K562 (cell line): ENCODE results near the gene BBLN. TPM values are rescaled to one million over a fixed set of nuclear protein-coding genes. Genes with fewer than 3 reads are reported as not detected.

Experiments
- ATAC-seq: fragments of 200-7000 bp; cut with Tn5 transposase; 3 replicates; pipeline ENCODE4 v1.9.1; 2020; ENCODE audit warnings: moderate library complexity
- BruUV-seq: library from RNA; stranded (reverse); fragments of 400-500 nt; replicated peaks from 2 replicates; lab custom pipeline; 2021; lab: Mats Ljungman, UMichigan
- CTCF ChIA-PET: fragments of 300-600 bp; formaldehyde crosslinking; extraction: SDS; loops from one replicate; lab custom pipeline; 2021; ENCODE audit warnings: low intra/inter-chr PET ratio; lab: Yijun Ruan, JAX
- POLR2A ChIA-PET: fragments of 300-600, 350-650 bp; sonication (Branson Sonifier 250); formaldehyde crosslinking; extraction: SDS; loops from one replicate; lab custom pipeline; 2021; ENCODE audit warnings: antibody characterized with exemption, inconsistent platforms; lab: Yijun Ruan, JAX
- DNase-seq, 4 experiments: peaks; one replicate each; pipeline versions ENCODE4 v3.0.0 to v3.0.0-alpha.2; 2011 to 2018; ENCODE audit warnings: low spot score in 3 of 4, mixed read lengths in 3 of 4; ENCODE audit errors: extremely low read depth in 1 of 4
- FAIRE-seq: peaks from 2 replicates; lab custom pipeline; 2011; peaks lifted over from hg19 to GRCh38; lab: Jason Lieb, UNC
- H2AFZ ChIP-seq: 2 replicates; pipeline ENCODE4 v1.6.0; 2011; ENCODE audit warnings: low read depth, low read length, control low read depth, inconsistent platforms
- H3K27ac ChIP-seq: fragments of 200-600 bp; 3 replicates; pipeline ENCODE4 v1.8.0; 2011; ENCODE audit warnings: low read depth, mild to moderate bottlenecking, control low read depth, inconsistent platforms, low read length, moderate library complexity, mixed read lengths; ENCODE audit errors: extremely low read depth
- H3K27me3 ChIP-seq, 2 experiments: fragments of 300-600 bp in 1 of 2; 2 replicates in 1 of 2; 3 replicates in 1 of 2; pipeline versions ENCODE4 v1.6.0 to v1.8.0; 2011; ENCODE audit warnings: inconsistent platforms in 2 of 2, low read length in 2 of 2, mild to moderate bottlenecking in 1 of 2, mixed read lengths in 1 of 2, moderate library complexity in 1 of 2; ENCODE audit not compliant: control insufficient read depth in 2 of 2, insufficient read depth in 2 of 2
- H3K36me3 ChIP-seq: fragments of 300-600 bp; 3 replicates; pipeline ENCODE4 v1.8.0; 2011; ENCODE audit warnings: mild to moderate bottlenecking, low read length, inconsistent platforms; ENCODE audit not compliant: control insufficient read depth, insufficient read depth
- H3K4me1 ChIP-seq, 2 experiments: fragments of 200-600 bp in 1 of 2; replicated peaks in 1 of 2; 2 replicates in 1 of 2; 3 replicates in 1 of 2; pipeline versions ENCODE4 v1.5.1 to v1.8.0; 2011; ENCODE audit warnings: inconsistent platforms in 2 of 2, low read length in 2 of 2, mild to moderate bottlenecking in 1 of 2, mixed read lengths in 1 of 2, moderate library complexity in 1 of 2; ENCODE audit not compliant: control insufficient read depth in 2 of 2, insufficient read depth in 2 of 2
- H3K4me2 ChIP-seq: 2 replicates; pipeline ENCODE4 v1.6.1; 2011; ENCODE audit warnings: low read length, control low read depth, inconsistent platforms, mixed read lengths; ENCODE audit not compliant: insufficient read depth
- H3K4me3 ChIP-seq: fragments of 200-600 bp; sonication (generic), shearing (Covaris generic); 2 replicates; pipeline ENCODE4 v1.5.1; 2016; ENCODE audit warnings: control low read depth, inconsistent platforms
- H3K79me2 ChIP-seq: fragments of 200-600 bp; 3 replicates; pipeline ENCODE4 v1.8.0; 2011; ENCODE audit warnings: low read length, inconsistent platforms; ENCODE audit not compliant: control insufficient read depth, insufficient read depth
- H3K9ac ChIP-seq, 2 experiments: 2 replicates each; pipeline versions ENCODE4 v1.6.0 to v1.6.1; 2011; ENCODE audit warnings: low read depth in 2 of 2, low read length in 2 of 2, control low read depth in 1 of 2, inconsistent platforms in 1 of 2, mild to moderate bottlenecking in 1 of 2, mixed read lengths in 1 of 2; ENCODE audit not compliant: insufficient read depth in 1 of 2
- H3K9me1 ChIP-seq: one replicate; pipeline ENCODE4 v1.6.0; 2011; ENCODE audit warnings: inconsistent platforms, mild to moderate bottlenecking, low read length, moderate library complexity; ENCODE audit not compliant: control insufficient read depth, insufficient read depth
- H3K9me3 ChIP-seq: replicated peaks from 2 replicates; pipeline ENCODE4 v1.5.1; 2011; ENCODE audit warnings: low read depth, low read length, inconsistent platforms; ENCODE audit not compliant: control insufficient read depth, insufficient read depth
- H4K20me1 ChIP-seq: replicated peaks from 2 replicates; pipeline ENCODE4 v1.6.1; 2011; ENCODE audit warnings: low read length, inconsistent platforms, mixed read lengths; ENCODE audit not compliant: control insufficient read depth, insufficient read depth
- PHF21A ChIP-seq: fragments of 450-650 bp; IDR thresholded peaks from 2 replicates; pipeline ENCODE4 v1.6.1; 2017; ENCODE audit warnings: low read depth, borderline replicate concordance
- RBBP5 ChIP-seq: fragments of 200-600 bp; sonication (generic); IDR thresholded peaks from 2 replicates; pipeline ENCODE4 v1.6.1; 2012; ENCODE audit warnings: borderline replicate concordance, mild to moderate bottlenecking, low read length, control low read depth, inconsistent platforms; ENCODE audit not compliant: insufficient read depth, poor library complexity, severe bottlenecking
- ZBTB7A ChIP-seq: IDR thresholded peaks from 2 replicates; pipeline ENCODE4 v1.6.1; 2011; ENCODE audit warnings: low read depth, mild to moderate bottlenecking, low read length, moderate library complexity, borderline replicate concordance; ENCODE audit not compliant: control insufficient read depth
- ZFX ChIP-seq: sonication (generic); formaldehyde crosslinking; IDR thresholded peaks from 2 replicates; pipeline ENCODE4 v1.8.0; 2022; ENCODE audit warnings: mild to moderate bottlenecking, missing genetic modification reagents, moderate library complexity
- ZNF740 ChIP-seq, 3 experiments: fragments of 200-800 bp in 1 of 3; sonication (Bioruptor generic) in 1 of 3; sonication (generic) in 1 of 3; formaldehyde crosslinking in 1 of 3; IDR thresholded peaks; 2 replicates each; pipeline versions ENCODE4 v1.6.1 to v1.8.0; 2016 to 2022; ENCODE audit warnings: mild to moderate bottlenecking in 2 of 3, missing compliant biosample characterization in 2 of 3, missing genetic modification characterization in 2 of 3, missing genetic modification reagents in 1 of 3
- WGBS: fragments of 100-300 bp; shearing (Covaris generic); methylation state at CpG from one replicate; pipeline ENCODE4 v1.1.6; 2016; ENCODE audit warnings: low coverage, mixed read lengths; ENCODE audit not compliant: insufficient coverage; ENCODE audit errors: missing lambda C conversion rate; 5-methylcytosine and 5-hydroxymethylcytosine counted together
- in situ Hi-C: fragments of 300-500 bp; cut with MboI; formaldehyde crosslinking; loops from 4 replicates; pipeline ENCODE4 v1.15.0; 2018; ENCODE audit warnings: inconsistent platforms, mixed read lengths
- intact Hi-C: fragments of 100-400 bp; cut with micrococcal nuclease; formaldehyde crosslinking; loops from 2 replicates; pipeline ENCODE4 v1.14.2; 2022
- polyA plus RNA-seq, 8 experiments: library from polyadenylated mRNA; depleted of rRNA in 4 of 8; stranded (reverse) in 5 of 8; unstranded in 3 of 8; fragments of >200 nt; fragmentation: Nextera tagmentation in 2 of 8; fragmentation: Illumina TruSeq in 1 of 8; extraction: Ambion mirVana in 2 of 8; extraction: Trizol in 1 of 8; gene quantifications; 2 replicates each; pipeline versions ENCODE4 v1.2.1 to v1.2.3, GENCODE V29; 2011 to 2014; ENCODE audit warnings: inconsistent platforms in 1 of 8, missing spikeins in 1 of 8
- total RNA-seq, 7 experiments: library from RNA; depleted of rRNA in 6 of 7; stranded (reverse); fragments of >200 nt in 6 of 7; fragmentation: Illumina TruSeq in 2 of 7; extraction: Trizol in 2 of 7; gene quantifications; 2 replicates each; pipeline versions ENCODE4 v1.2.1 to v1.2.3, GENCODE V29; 2011 to 2021; ENCODE audit warnings: low replicate concordance in 1 of 7

The BBLN gene
- total and polyA plus RNA-seq, 9 of the 15 experiments (the other 6 are each of a cell fraction or from before 2014, with no cell fraction given) = 4.2 to 331 (median 87.1) TPM

DNA sequence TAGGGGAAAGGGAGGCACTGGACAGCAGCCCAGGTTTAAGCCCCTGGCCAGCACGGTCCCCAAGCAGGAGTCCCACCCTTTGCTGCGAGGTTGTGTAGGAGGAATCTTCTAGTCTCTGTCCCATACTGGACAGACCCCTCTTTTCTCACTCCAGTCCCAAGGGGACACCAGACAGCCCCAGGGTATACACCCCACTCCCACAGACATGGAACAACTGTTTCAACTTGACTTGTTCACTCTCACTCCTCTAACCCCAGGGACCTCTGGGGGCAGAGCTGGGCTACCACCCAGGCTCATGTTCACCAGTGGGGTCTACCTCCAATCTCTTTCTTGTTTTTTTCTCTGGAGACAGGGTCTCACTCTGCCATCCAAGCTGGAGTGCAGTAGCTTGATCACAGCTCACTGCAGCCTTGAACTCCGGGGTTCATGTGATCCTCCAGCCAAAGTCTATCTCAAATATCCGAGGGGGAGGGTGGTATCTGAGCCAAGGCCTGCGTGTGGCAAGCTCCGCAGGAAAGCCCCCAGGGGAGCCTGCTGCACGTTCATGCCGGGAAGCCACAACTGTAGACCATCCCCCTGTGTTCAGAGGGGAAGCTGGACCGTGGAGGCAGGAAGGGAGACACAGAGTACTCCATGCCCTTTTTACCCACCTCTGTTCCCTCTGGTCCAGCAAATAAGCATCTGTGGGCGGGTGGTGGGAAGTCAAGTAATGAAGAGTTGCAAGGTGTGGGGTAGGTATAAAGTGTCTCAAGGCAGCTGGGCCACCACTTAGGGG lies 34.3 kb upstream of the BBLN start:
- Histone ChIP-seq H3K9ac (peak overlapping the region; percentile 42 to 99; a peak in 3 of 4 replicates), H3K36me3 (peaks cover 54% of the 10 kb centered on the region), H3K9me3 (no peaks in the 10 kb centered on the region), H3K27me3 (no peaks in the 10 kb centered on the region), H3K9me1 (no peaks in the 10 kb centered on the region), H2AFZ (no peak overlapping the region), H4K20me1 (peaks cover 8% of the 10 kb centered on the region; the same call in 1 of the 2 replicates), H3K4me1 (peaks cover 10 to 50% of the 10 kb centered on the region in 2 experiments), H3K4me3 (peak overlapping the region; percentile 98; the same call in 1 of the 2 replicates), H3K27ac (peak overlapping the region; percentile 9; the same call in 1 of the 3 replicates), H3K4me2 (peak overlapping the region; percentile 95), H3K79me2 (peaks cover 38% of the 10 kb centered on the region)
- TSS peak; percentile 56 for BruUV-seq
- peak; percentile 76 for FAIRE-seq
- ChIA-PET CTCF (interaction anchor here (1.2 kb wide), 1 partner anchor 8 kb away, joined by 3 read pairs; no protein-coding TSS in a partner anchor), POLR2A (interaction anchor here (0.5 to 1.0 kb wide), 7 partner anchors 10 to 498 kb away, joined by 3 to 7 read pairs (median 3); no protein-coding TSS in a partner anchor)
- in situ Hi-C loops = no loop called here
- WGBS = 25% methylated on average over 10 of the region's 10 CpGs
- no peak for ATAC-seq
- TF ChIP-seq ZNF740 (CRISPR knock-in tag; IDR thresholded peaks at IDR 0.05) (no peak), ZNF740 (tag; IDR thresholded peaks at IDR 0.05) (no peak), ZBTB7A (peak; percentile 24; the same call in 1 of the 2 replicates), ZFX (CRISPR knock-in tag) (no peak), PHF21A (no peak), RBBP5 (peak; percentile 15)
- DNase-seq = no peak
- intact Hi-C loops = loop anchor here (1.0 to 10.0 kb wide), 4 partner anchors 69 to 287 kb away; partner anchors contain the start of genes CIZ1, GOLGA2 and SWI5
